ENCODE results near the gene NALCN. TPM values are rescaled to one million over a fixed set of nuclear protein-coding genes. Genes with fewer than 3 reads are reported as not detected.

NALCN gene
- total and polyA plus RNA-seq, 12 donors: 1.4 to 8.3 (median 3.1) TPM

DNA sequence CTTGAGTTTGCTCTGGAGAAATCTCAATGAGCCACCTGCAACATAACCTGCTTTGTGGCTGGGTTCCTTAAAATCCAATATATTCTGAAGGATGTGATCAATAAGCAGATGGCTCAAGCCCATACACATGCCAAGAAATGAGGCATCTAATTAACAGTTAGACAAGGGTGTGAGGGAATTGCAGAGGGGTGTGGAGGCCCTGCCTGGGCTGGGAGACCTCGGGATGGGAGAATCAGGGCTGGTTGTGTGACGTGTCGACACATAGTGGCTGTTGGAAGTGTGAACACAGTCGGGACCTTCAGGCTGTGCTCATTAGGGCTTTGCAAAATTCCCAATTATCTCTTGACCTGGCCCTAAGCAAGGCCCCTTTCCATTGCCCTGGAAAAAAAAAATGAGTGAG, 379.8 kb downstream of the NALCN start:
- no peak for TF ChIP-seq CTCF (IDR thresholded peaks at IDR 0.05)
- TF ChIP-seq POLR2A (IDR thresholded peaks at IDR 0.05): no peak
- H3K9me3 ChIP-seq (replicated peaks in 1 of 3): no peaks in the 10 kb centered on the region
- no peaks in the 10 kb centered on the region for H3K36me3 ChIP-seq (replicated peaks in 1 of 2)
- H3K4me3 ChIP-seq: no peak overlapping the region
- no peaks in the 10 kb centered on the region for H3K4me1 ChIP-seq (replicated peaks in 1 of 2)
- DNase-seq: no peak
- WGBS, 4 donors: 57 to 71% (median 63%) methylated on average over 4 of the region's 4 CpGs
- intact Hi-C loops (cut with DNase I): no loop called here
- H3K27ac ChIP-seq: no peak overlapping the region
- no peaks in the 10 kb centered on the region for H3K27me3 ChIP-seq

- H3K27ac ChIP-seq: no peak overlapping the region
- no peak for DNase-seq
- no peaks in the 10 kb centered on the region for H3K36me3 ChIP-seq (replicated peaks in 1 of 2)
- TF ChIP-seq POLR2A (IDR thresholded peaks at IDR 0.05): no peak
- no peak for TF ChIP-seq CTCF (IDR thresholded peaks at IDR 0.05)
- no peaks in the 10 kb centered on the region for H3K9me3 ChIP-seq (replicated peaks in 1 of 3)
- 63 to 75% (median 70%) methylated on average over 6 of the region's 6 CpGs for WGBS, 4 donors
- intact Hi-C loops (cut with DNase I): no loop called here
- no peaks in the 10 kb centered on the region for H3K4me1 ChIP-seq (replicated peaks in 1 of 2)
- H3K27me3 ChIP-seq: no peaks in the 10 kb centered on the region
- no peak overlapping the region for H3K4me3 ChIP-seq
Measured at GRCh38 chr13:101035119-101035620, 381.1 kb downstream of the NALCN start.

DNA sequence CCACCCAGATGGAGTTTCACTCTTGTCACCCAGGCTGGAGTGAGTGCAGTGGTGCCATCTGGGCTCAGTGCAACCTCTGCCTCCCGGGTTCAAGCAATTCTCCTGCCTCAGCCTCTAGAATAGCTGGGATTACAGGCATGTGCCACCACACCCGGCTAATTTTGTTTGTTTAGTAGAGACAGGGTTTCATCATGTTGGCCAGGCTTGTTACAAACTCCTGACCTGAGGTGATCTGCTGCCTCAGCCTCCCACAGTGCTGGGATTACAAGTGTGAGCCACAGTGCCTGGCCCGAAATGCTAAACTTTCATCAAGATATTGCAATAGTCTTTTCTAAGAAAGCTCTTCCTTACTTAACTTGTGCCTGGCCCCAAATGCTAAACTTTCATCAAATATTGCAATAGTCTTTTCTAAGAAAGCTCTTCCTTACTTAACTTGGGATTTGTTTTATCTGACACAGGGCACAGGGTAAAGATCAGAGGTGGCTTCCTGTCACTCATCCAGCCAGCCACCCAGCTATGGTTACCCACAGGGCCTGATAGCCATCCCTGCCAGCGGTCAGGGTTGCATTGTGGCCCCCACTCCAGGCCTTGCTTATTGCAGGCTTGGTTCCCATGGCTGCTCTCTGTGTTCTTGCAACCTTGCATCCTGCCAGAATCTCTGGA, 389.4 kb downstream of the NALCN start:
- TF ChIP-seq POLR2A (IDR thresholded peaks at IDR 0.05): no peak
- DNase-seq: no peak
- Histone ChIP-seq H3K4me1 (replicated peaks in 1 of 2) (no peaks in the 10 kb centered on the region), H3K9me3 (replicated peaks in 1 of 3) (no peaks in the 10 kb centered on the region), H3K36me3 (replicated peaks in 1 of 2) (no peaks in the 10 kb centered on the region), H3K27me3 (no peaks in the 10 kb centered on the region), H3K4me3 (no peak overlapping the region), H3K27ac (no peak overlapping the region)
- 60 to 77% (median 74%) methylated on average over 4 of the region's 4 CpGs for WGBS, 4 donors
- intact Hi-C loops (cut with DNase I): no loop called here

DNA sequence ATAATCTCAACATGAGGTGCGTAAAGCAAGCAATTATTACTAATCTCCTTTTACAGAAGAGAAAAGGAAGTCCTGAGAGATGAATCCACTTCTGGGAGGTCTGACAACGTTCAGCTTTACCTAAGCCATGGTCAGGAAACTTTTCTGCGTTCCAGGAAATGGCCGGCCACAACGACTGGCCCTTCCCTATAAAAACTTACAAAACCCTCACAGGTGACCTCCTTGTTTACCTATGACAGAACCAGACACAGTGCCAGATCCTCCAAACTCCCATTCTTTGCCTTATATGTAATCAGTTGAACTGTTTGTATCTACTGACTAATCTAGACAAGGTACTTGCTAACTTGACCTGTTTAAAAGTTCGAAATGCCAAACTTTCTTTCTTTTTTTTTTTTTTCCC, 390.0 kb downstream of the NALCN start:
- TF ChIP-seq POLR2A (IDR thresholded peaks at IDR 0.05) (no peak), CTCF (IDR thresholded peaks at IDR 0.05) (no peak)
- Histone ChIP-seq H3K4me3 (no peak overlapping the region), H3K4me1 (replicated peaks in 1 of 2) (no peaks in the 10 kb centered on the region), H3K27ac (no peak overlapping the region), H3K9me3 (replicated peaks in 1 of 3) (no peaks in the 10 kb centered on the region), H3K36me3 (replicated peaks in 1 of 2) (no peaks in the 10 kb centered on the region), H3K27me3 (no peaks in the 10 kb centered on the region)
- no peak for DNase-seq
- WGBS, 4 donors: 46 to 59% (median 52%) methylated on average over 6 of the region's 6 CpGs
- intact Hi-C loops (cut with DNase I): no loop called here

DNA sequence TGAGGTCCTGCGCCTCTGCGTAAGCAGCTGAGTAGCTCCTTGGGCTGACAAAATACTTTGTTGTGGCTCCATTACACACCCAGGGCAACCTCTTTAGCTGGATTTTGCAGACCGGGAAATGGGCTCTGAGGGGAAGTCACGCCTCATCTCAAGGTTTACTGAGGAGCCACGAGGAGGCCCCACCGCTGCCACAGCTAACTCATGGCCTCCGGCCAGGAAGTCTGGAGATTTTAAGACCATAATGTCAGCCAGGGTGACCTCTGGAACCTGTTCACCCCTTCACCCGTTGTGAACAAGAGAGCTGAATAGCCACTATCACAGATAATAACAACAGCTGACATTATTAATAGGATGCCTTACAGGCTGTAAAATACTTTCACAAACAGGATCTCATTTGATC, 390.4 kb downstream of the NALCN start:
- DNase-seq: peak in 3 of 7 donors; percentile 17 to 26 (median 24)
- WGBS, 4 donors: 43 to 52% (median 49%) methylated on average over 5 to 8 of the region's 8 CpGs
- no peaks in the 10 kb centered on the region for H3K36me3 ChIP-seq (replicated peaks in 1 of 2)

More for the DNA sequence above, 390.4 kb downstream of the NALCN start:
- H3K4me1 ChIP-seq (replicated peaks in 1 of 2): no peaks in the 10 kb centered on the region
- H3K27me3 ChIP-seq: no peaks in the 10 kb centered on the region
- H3K4me3 ChIP-seq: no peak overlapping the region
- no peaks in the 10 kb centered on the region for H3K9me3 ChIP-seq (replicated peaks in 1 of 3)
- TF ChIP-seq POLR2A (IDR thresholded peaks at IDR 0.05): no peak
- no peak for TF ChIP-seq CTCF (IDR thresholded peaks at IDR 0.05)
- H3K27ac ChIP-seq: no peak overlapping the region
- intact Hi-C loops (cut with DNase I): no loop called here

All from adrenal gland (tissue), 12 donors.